GM18867 (cell line): Measurements from ENCODE around the gene PPHLN1.

Experiments
- ATAC-seq: cut with Tn5 transposase; IDR thresholded peaks from one replicate; pipeline ENCODE4 v1.9.1; 2021; ENCODE audit warnings: mild to moderate bottlenecking, moderate library complexity; ENCODE audit not compliant: unreplicated experiment

PPHLN1 gene

GRCh38 chr12:42474391-42474790, 148.4 kb downstream of the PPHLN1 start:
- no peak for ATAC-seq

GRCh38 chr12:42475106-42475505, 149.1 kb downstream of the PPHLN1 start:
- peak; percentile 69 for ATAC-seq

- ATAC-seq = no peak
These were observed 152.0 kb downstream of the PPHLN1 start for GRCh38 chr12:42477941-42478340.

GRCh38 chr12:42481368-42481767, 155.4 kb downstream of the PPHLN1 start:
- ATAC-seq = no peak

DNA sequence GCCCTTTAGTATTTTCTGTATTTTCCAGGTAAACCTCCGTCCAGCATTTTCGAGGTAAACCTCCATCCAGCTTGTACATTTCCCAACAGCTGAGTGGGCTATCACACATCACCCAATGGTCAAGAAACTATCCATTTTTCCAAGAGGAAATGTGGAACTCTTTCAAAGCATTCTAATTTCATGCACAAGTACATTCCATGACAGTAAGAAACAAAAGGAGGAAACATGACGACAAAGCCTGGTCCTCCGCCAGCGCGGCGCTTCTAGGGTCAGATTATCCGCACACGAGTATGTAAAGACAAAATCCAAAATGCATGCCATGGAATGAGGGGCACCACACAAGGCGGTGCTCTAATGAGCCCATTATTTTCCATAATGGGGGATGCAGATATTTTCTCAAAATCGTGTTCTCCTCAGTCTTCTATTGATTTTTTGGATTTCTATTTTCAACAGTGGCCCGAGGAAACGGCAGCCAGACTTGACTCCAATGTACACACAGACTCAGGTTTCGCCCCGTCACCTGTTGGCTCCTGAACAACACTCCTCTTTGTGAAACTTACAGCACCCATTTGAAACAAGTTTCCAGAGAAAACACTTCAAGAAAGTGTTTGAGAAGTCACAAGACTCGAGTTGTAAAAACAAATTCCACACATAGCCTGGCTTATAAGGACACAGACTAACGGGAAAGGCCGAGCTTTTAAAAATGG, 156.2 kb downstream of the PPHLN1 start:
- no peak for ATAC-seq

DNA sequence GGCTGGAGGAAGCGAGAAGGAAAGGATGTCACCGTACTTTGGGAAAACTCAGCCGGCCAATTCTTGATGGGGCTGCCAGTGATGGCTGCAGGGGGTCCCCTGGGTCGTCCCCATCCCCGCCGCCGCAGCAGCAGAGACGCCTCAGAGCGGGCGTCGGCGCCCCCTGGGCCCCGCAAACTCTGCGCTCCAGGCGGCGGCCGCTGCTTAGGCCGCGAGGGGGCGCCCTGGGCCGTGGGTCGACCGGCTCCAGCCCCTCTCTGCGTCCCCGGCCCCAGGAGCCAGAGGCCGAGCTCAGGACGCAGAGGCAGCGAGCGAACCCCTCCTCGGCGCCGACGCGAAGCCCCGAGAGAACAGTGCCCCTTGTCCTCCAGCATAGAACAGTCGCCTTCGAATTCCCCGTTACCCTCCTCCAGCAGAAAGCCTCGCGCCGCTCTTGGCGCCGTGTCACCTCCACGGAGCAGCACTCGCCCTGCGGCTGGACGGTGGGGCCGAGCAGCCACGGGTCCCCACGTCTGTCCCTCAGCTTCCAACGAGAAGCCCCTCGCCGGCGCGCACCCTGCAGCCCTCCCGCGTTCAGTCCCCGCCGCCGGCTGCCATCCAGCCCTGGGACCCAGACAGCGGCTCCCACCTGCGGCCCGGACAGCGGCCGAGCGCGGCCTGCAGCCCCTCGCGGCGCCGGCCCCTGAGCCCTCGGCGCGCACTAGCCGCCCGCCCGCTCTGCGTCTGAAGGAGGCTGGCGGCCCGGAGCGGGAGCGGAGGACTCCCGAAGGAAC, 157.0 kb downstream of the PPHLN1 start:
- ATAC-seq = peak; percentile 82

GRCh38 chr12:42483521-42483790, 157.5 kb downstream of the PPHLN1 start:
- ATAC-seq = peak; percentile 36

DNA sequence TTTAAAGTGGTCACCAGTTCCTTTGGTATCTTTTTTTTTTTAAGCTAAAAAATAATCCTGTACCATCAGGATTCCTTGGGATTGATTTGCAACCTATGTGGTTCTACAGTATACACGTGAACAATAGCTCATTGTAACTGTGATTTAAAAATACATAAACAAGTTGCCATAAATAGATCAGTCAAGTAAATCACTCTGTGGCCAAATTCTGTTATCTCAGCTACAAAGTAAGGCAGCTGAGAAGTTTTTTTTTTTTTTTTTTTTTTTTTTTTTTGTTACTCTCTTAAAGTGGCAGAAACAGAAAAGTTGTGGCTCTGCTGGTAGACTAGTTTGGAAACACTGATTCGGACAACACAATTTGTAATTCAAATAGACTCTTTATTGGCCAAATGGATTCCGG, 159.0 kb downstream of the PPHLN1 start:
- no peak for ATAC-seq

DNA sequence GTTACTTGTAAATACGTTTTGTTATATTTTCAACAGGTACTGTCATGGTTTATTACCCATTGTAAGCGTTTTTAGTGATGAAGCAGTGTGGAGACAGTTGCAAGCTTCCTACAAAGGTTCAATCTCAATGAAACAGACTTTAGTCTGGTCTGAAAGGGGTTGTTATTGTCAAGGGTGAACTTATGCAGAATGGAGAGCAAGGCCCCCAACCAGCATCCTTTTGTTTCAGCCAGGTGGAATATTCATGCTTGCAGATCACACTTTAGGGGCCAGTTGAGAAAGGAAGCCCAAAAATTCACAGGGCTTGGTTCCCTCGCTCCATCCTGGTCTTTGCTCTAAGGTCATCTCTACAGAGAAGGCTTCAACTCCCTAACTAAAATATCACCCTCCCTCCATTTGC, 159.9 kb downstream of the PPHLN1 start:
- no peak for ATAC-seq

- no peak for ATAC-seq
These were observed 160.4 kb downstream of the PPHLN1 start for GRCh38 chr12:42486407-42486806.

- ATAC-seq = no peak
These were observed 164.4 kb downstream of the PPHLN1 start for GRCh38 chr12:42490261-42490842.
